CD4-positive, alpha-beta T cell treated with Interleukin-4 for 4 hours (primary cell): Measurements from ENCODE around the gene YES1.
"Not testable (repeated sequence)": the region's sequence is repeated elsewhere in the genome, so short reads cannot be mapped to it uniquely, and the experiment has no call there.

Experiments
- DNase-seq: peaks from one replicate; pipeline ENCODE4 v3.0.0-alpha.2; 2020

YES1 gene

GRCh38 chr18:778194-778927 is 33.7 kb downstream of the YES1 start:
- no peak for DNase-seq

- DNase-seq: no peak
Measured at GRCh38 chr18:777021-777420, 35.0 kb downstream of the YES1 start.

DNA sequence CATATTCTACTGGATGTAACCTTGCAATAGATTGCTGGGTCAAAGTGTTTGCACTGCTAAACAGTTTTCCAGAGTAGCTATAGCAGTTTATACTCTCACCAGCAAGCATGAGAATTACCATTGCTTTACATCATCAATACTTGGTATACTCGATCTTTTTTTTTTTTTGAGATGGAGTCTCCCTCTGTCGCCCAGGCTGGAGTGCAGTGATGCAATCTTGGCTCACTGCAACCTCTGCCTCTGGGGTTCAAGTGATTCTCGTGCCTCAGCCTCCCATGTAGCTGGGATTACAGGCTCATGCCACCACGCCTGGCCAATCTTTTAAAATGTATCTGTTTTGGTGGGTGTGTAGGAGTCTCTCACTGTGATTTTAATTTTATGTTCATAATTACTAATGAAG is 36.0 kb downstream of the YES1 start:
- not testable (repeated sequence) for DNase-seq

DNA sequence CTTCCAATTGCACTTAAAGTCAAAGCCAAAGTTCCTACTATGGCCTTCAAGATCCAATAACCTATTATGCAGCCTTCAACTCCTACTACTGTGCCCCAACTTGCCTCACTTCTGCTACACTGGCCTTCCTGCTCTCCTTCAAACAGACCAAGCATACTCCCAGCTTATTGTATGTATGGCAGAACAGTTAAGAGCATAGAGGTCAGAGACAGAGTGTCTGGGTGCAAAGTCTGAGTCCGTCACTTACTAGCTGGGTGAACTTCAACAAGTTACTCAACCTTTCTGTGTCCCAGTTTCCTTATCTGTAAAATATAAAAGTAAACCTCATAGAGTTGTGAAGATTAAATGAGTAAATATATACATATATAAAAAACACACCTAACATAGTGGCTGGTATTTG is 37.2 kb downstream of the YES1 start:
- no peak for DNase-seq

GRCh38 chr18:773980-774624 is 37.9 kb downstream of the YES1 start:
- no peak for DNase-seq

DNA sequence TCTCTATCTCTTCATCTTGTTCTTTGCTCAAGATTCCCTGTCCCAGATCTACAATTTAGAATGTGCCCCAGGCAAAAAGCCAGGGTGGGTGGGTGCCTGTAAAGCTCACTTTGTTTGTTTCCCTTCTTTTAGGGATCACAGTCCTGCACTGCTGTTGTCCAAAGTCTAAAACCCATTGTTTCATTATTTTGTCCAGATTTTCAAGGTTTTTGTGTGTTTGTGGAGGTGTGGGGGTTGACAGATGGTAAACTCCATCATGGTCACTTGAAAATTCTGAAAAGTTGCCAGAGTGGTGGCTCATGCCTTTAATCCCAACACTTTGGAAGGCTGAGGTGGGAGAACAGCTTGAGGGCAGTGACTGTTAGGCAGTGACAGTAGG is 41.5 kb downstream of the YES1 start:
- no peak for DNase-seq

GRCh38 chr18:767961-768360 is 44.1 kb downstream of the YES1 start:
- DNase-seq: no peak

GRCh38 chr18:767084-767882 is 44.8 kb downstream of the YES1 start:
- DNase-seq: no peak

DNA sequence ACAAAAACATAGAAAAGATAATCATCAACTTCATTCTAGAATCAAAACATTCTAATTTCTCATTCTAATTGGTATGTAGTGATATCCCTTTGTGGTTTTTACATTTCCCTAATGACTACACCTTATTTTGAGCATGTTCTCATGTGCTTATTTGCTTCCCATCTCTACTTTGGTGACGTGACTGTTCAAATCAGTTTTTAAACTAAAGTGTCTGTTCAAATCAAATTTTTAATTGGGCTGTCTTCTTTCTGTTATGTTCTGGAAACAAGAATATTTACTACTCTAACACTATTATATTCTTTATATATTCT is 45.5 kb downstream of the YES1 start:
- DNase-seq: no peak

DNA sequence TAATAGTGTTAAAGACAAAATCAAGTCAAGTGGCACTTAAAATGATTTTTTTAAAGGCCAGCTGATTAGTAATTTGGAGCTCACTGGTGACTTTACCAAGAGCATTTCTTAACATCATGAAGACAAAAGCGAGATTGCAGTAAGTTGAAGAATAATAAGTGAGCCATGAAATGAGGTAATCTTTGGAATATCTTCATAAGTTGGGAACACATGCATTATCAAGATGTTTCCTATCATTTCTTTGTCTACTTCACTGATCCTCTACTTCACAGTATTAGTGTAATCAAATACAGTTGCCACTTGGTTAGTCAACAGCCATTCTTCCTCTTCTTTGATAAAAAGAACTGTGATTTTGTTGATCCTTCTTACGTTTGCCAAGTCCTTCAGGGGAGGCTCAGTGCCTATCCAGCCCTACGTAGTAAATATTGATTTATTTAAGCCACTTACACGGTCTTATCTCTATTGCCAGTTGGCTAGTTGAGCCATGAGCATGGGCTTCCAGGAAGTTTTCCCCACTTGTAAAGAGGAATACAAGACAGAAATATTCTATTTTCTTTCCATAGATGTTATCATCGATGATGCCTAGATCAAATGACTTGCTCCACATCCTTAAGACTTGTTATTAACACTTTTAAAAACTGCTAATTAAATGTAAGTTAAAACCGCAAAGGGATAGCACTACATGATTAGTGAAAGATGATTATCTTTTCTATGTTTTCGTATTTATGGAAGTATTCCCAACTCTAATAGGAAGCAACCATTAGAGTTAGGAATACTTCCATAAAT is 46.1 kb downstream of the YES1 start:
- no peak for DNase-seq

- DNase-seq: not testable (repeated sequence)
Measured at GRCh38 chr18:759864-760263, 52.2 kb downstream of the YES1 start.

GRCh38 chr18:755506-755905 is 56.5 kb downstream of the YES1 start:
- no peak for DNase-seq

DNA sequence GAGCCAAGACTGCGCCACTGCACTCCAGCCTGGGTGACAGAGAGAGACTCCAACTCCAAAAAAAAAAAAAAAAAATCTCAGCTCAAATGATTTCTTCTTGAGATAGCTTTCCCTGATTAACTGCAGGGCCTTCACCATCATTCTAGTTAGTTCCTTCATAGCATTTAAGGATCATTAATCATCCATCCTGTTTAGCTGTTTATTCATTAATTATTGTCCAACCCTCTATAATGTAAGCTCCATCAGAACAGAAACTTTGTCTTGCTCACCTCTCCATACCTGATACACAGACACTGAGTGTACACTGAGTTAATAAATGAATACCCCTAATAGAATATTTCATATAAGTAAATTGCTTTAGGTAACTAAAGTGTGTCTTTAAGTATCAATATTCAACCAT is 57.4 kb downstream of the YES1 start:
- no peak for DNase-seq

GRCh38 chr18:750456-750855 is 61.6 kb downstream of the YES1 start:
- no peak for DNase-seq

GRCh38 chr18:744832-745597 is 67.0 kb downstream of the YES1 start:
- DNase-seq: no peak

GRCh38 chr18:741931-742512 is 70.0 kb downstream of the YES1 start:
- peak; percentile 60 for DNase-seq

DNA sequence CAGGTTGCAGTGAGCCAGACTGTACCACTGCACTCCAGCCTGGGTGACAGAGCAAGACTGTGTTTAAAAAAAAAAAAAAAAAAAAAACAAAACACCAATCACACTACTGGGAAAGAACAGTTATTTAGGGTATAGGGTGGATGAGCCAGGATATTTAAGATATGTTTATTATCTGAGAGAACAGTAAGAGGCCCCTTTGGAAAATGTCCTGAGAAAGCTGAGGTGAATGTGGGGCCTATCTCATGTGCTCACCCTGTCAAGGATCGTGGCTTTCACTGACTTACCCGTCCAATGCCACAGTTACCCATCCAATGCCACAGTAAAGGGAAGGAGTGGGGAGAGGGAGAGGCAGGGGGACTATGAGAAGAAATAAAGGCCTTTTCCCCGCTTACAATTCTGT is 79.7 kb downstream of the YES1 start:
- DNase-seq: no peak

GRCh38 chr18:731185-731584 is 80.9 kb downstream of the YES1 start:
- no peak for DNase-seq

DNA sequence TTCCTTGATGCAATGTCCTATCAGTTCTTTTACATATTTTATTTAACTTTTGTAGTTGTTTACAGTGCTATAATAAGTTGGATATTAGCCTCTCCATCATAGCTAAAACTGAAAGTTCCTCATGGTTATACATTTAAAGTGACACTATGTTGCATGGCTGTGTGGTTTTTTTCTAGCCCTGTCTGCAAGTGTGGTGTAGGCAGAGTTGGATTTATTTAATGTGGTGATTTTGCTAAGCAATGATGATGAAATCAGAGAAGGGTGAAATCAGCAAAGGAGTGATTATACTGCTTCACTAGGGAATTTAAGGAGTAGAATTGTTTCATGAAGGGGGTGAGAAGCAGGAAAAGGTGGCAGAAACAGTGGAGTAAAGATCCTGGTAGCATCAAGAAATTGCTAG is 81.3 kb downstream of the YES1 start:
- no peak for DNase-seq

DNA sequence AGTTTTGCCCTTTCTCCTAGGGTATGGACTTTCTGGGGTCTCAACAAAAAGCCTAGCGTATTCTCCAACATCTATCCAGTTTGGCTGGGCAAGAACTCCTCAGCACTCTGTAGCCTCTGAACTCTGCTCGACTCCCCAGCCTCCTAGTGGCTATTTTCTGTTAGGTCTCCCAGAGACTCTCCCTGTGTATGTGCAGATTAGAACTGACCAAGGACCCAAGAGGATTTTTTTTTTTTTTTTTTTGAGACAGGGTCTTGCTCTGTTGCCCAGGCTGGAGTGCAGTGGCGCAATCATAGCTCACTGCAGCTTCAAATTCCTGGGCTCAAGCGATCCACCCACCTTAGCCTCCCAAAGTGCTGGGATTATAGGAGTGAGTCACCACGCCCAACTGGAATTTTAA is 81.9 kb downstream of the YES1 start:
- DNase-seq: not testable (repeated sequence)

GRCh38 chr18:725646-726045 is 86.4 kb downstream of the YES1 start:
- DNase-seq: no peak

DNA sequence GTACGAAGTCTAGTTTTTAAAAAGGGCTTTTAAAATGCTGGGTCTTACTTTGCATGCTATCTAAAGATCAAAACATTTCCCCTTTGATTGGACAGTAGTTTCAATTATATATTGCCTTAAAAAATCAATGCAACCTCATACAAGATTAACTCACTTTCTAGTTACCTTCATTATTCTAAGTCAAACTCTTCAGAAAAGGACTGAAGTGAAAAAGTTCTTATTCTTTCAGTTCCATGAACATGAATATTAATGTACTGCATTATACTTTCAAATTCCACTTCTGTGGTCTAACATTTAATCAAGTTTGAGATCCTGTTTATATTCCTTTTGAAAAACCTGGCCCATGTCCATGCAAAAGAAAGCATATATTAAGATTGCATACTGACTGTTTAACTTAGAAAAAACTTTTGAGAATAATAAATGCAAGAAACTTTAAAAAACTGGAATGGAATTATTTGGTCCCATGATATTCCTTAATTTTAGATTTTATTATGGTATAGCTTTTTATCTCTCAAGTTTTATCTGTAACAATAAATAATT is 88.4 kb downstream of the YES1 start:
- no peak for DNase-seq
